NCI-H460 (cell line): ENCODE measurements around the gene TMEM52. TPM values are rescaled to one million over a fixed set of nuclear protein-coding genes. Genes with fewer than 3 reads are reported as not detected.
"Not testable (repeated sequence)": the region's sequence is repeated elsewhere in the genome, so short reads cannot be mapped to it uniquely, and the experiment has no call there.

ENCODE experiments used
- DNase-seq: peaks from one replicate; pipeline ENCODE4 v3.0.0-alpha.2; 2016; ENCODE audit warnings: low read depth; ENCODE audit errors: extremely low read depth
- total RNA-seq: library from RNA; depleted of rRNA; stranded (reverse); fragments of >200 nt; shearing (Covaris generic); gene quantifications from 2 replicates; pipeline ENCODE4 v1.2.3, GENCODE V29; 2014

The TMEM52 gene
- total RNA-seq, 1 experiment from 2014 or later: 3.6 TPM

- DNase-seq: no peak
These were observed 28.4 kb upstream of the TMEM52 start for GRCh38 chr1:1947493-1947892.

GRCh38 chr1:1946540-1946939, 27.5 kb upstream of the TMEM52 start:
- DNase-seq: no peak

- no peak for DNase-seq
These were observed 26.8 kb upstream of the TMEM52 start for GRCh38 chr1:1945782-1946393.

- peak; percentile 16 for DNase-seq
These were observed 24.9 kb upstream of the TMEM52 start for GRCh38 chr1:1943834-1944570.

GRCh38 chr1:1942753-1943656, 23.9 kb upstream of the TMEM52 start:
- no peak for DNase-seq

GRCh38 chr1:1941868-1942752, 23.0 kb upstream of the TMEM52 start:
- DNase-seq: no peak

- DNase-seq: no peak
These were observed 22.2 kb upstream of the TMEM52 start for GRCh38 chr1:1941211-1941841.

GRCh38 chr1:1940123-1940425, 21.0 kb upstream of the TMEM52 start:
- no peak for DNase-seq

GRCh38 chr1:1939296-1940122, 20.4 kb upstream of the TMEM52 start:
- DNase-seq: no peak

- no peak for DNase-seq
These were observed 19.7 kb upstream of the TMEM52 start for GRCh38 chr1:1938613-1939295.

GRCh38 chr1:1938276-1938573, 19.1 kb upstream of the TMEM52 start:
- no peak for DNase-seq

GRCh38 chr1:1937549-1938275, 18.6 kb upstream of the TMEM52 start:
- DNase-seq: no peak

- no peak for DNase-seq
These were observed 18.0 kb upstream of the TMEM52 start for GRCh38 chr1:1937061-1937460.

GRCh38 chr1:1934848-1935247, 15.8 kb upstream of the TMEM52 start:
- DNase-seq: not testable (repeated sequence)

GRCh38 chr1:1929639-1930545, 10.8 kb upstream of the TMEM52 start:
- DNase-seq: no peak

- no peak for DNase-seq
These were observed 10.1 kb upstream of the TMEM52 start for GRCh38 chr1:1929102-1929638.
